Erythroblast (primary cell): Measurements from ENCODE around the gene ARHGEF10L.

Experiments
- GATA1 ChIP-seq: IDR thresholded peaks from 2 replicates; pipeline ENCODE4 v1.6.1; 2011; ENCODE audit warnings: low read depth, mild to moderate bottlenecking, control low read depth, low read length, moderate library complexity
- POLR2A ChIP-seq: IDR thresholded peaks from 2 replicates; pipeline ENCODE4 v1.6.1; 2011; ENCODE audit warnings: mild to moderate bottlenecking, low read length

DNA sequence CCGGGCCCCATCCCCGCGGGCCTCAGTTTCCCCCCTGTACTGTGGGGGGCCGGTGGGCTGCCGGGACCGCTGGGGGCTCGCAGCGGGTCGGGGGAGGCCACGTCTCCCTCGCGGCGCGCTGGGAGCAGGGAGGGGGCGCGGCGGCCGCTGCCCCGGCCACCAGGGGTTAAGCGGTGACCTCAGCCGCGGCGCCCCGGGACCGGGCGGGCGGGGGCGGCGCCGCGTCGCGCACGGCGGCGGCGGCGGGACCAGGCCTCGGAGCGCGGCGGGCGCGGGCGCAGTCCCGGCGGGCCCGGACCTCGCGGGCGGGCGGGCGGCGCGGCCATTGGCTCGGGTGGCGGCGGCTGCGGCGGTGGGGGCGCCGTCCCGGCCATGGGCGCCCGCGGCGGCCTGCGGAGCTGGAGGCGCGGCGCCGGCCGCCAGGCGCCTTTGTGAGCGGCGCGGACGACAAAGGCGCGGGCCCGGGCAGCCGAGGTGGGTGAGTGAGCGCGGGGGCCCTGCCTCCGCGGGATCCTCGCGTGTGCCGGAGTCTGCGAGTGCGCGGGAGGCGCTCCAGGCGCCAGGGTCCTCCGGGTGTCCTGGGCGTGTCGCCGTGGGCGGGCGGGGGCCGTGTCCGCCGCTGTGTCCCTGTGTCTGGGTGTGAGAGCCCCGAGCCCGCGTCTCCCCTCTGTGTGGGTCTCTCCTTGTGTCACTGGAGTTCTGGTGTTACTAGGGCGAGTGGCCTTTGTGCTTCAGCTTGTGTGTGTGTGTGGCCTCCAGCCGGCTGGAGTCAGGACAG, at the start of gene ARHGEF10L:
- TF ChIP-seq POLR2A = no peak
- TF ChIP-seq GATA1 = no peak
